Activated CD8-positive, alpha-beta memory T cell treated with anti-CD3 and anti-CD28 coated beads, Interleukin-2, amount 50 U/mL, for 48 hours (primary cell): Measurements from ENCODE around the gene STARD8.

Experiments
- DNase-seq: peaks from one replicate; pipeline ENCODE4 v3.0.0-alpha.2; 2020

Gene STARD8

GRCh38 chrX:68754406-68754805, 106.9 kb downstream of the STARD8 start:
- no peak for DNase-seq

- no peak for DNase-seq
These were observed 108.2 kb downstream of the STARD8 start for GRCh38 chrX:68755616-68756125.

GRCh38 chrX:68757331-68757730, 109.9 kb downstream of the STARD8 start:
- DNase-seq: no peak

GRCh38 chrX:68757731-68758130, 110.3 kb downstream of the STARD8 start:
- no peak for DNase-seq

GRCh38 chrX:68758671-68759070, 111.2 kb downstream of the STARD8 start:
- DNase-seq: no peak

- no peak for DNase-seq
These were observed 113.6 kb downstream of the STARD8 start for GRCh38 chrX:68761086-68761485.

- DNase-seq: no peak
These were observed 115.3 kb downstream of the STARD8 start for GRCh38 chrX:68762766-68763165.

- DNase-seq: no peak
These were observed 116.0 kb downstream of the STARD8 start for GRCh38 chrX:68763481-68763880.
